GM13976 (cell line): Measurements from ENCODE around the gene MIA3.

ENCODE experiments used
- DNase-seq: peaks from one replicate; pipeline ENCODE4 v3.0.0; 2012; ENCODE audit warnings: low spot score
- CTCF ChIP-seq: IDR thresholded peaks from 2 replicates; pipeline ENCODE4 v1.5.1; 2012; ENCODE audit warnings: borderline replicate concordance, mild to moderate bottlenecking; ENCODE audit not compliant: insufficient read depth; ENCODE audit errors: extremely low read depth, missing control alignments, control extremely low read depth
- in situ Hi-C: fragments of 300-500 bp; cut with MboI; formaldehyde crosslinking; loops from one replicate; pipeline ENCODE4 v1.12.0; 2022; ENCODE audit warnings: low sequenced_read_pairs, mixed read lengths, inconsistent platforms; ENCODE audit not compliant: unreplicated experiment

The MIA3 gene

GRCh38 chr1:222716393-222716792 is 98.5 kb downstream of the MIA3 start:
- TF ChIP-seq CTCF, result no peak
- in situ Hi-C loops, result no loop called here
- no peak for DNase-seq
